GM21737 (cell line): ENCODE results near the gene LRRC53.

Source experiments
- ATAC-seq: cut with Tn5 transposase; IDR thresholded peaks from one replicate; pipeline ENCODE4 v1.9.1; 2021; ENCODE audit warnings: mild to moderate bottlenecking, moderate library complexity; ENCODE audit not compliant: unreplicated experiment

The LRRC53 gene

DNA sequence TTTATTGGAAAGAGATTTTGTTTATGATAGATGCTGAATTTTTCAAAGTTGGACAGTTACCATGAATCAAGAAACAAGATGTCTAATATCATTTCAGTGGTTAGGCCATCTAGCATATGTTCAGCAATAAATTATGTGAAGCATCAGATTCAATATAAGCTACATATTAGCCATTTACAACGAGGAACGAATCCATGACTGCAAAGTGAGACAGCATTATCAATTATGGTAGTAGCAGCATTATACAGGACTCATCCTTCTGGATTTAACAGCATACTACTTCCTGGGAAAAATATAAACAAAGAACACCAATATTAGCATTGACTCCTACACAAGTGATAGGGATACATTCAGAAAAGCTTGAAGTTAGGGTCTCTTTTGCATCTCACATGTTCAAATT is 59.1 kb downstream of the LRRC53 start:
- ATAC-seq, result no peak

DNA sequence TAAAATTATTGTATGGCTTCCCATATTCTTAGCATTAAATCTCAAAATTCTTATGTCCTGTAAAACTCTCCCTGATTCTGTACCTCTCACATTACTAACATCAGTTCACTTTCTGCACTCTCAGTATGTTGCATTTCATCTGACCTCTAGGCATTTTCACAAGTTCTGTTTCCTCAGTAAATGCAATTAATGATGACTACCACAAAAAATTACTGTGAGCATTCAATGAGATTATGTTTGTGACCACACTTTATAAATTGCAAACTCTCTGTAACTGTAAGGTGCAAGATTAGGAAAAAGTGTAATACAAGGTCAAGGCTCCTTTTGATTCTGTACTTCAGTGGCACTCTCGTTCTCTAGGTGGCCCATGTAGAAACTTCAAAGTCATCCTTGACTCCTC is 60.4 kb downstream of the LRRC53 start:
- no peak for ATAC-seq

DNA sequence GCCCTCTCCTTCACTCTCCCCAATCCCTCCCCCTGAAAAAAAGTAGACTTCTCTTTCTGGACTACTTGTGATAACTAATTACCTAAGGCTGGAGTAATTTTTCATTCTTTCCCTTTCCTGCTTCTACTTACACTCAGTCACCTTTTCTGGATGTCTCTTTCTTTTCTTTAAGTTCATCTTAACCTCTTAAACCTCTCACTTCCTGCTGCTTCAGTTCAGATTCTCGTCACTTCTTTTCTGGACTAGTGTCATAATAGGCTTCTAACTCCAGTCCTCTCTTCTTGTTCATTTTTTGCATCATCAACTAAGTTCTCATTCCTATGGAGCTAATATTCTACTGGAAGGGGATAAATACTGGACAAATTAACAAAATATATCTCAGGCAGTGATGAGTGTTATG is 75.4 kb downstream of the LRRC53 start:
- no peak for ATAC-seq

DNA sequence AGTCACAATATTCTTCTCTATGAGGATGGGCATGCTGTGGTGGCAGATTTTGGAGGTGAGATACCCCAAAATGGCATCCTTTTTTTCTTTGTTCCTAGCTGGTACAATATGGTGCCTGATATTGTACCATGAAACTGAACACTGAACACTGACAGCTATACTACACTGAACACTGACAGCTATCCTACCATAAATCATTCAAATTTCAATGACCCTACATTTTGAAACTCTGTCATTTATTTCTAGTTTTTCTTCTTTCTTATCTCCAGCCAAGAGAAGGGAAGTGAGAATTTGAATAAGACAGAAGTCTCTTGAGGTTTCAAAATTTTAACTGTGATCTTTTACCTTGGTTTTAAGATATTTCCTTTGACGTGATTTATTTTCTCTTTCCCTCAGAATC is 76.3 kb downstream of the LRRC53 start:
- ATAC-seq, result no peak

DNA sequence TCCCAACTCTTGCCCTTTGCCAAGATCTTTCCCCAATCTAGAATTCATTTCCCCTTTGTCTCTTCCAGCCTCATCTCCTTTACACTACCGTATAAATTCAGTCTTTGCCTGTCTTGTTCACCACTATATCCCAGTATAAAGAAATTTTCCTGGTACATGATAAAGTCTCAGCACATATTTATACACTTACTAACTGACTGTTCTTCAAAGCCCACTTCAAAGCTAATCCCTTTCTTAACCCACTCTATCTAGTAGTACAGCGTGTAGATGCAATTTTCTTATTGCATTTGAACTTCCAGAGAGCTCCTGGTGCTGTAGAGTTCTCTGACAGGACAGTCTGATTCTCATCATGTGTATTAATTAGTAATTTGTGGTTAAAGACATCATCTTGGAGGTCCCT is 78.1 kb downstream of the LRRC53 start:
- ATAC-seq, result no peak

DNA sequence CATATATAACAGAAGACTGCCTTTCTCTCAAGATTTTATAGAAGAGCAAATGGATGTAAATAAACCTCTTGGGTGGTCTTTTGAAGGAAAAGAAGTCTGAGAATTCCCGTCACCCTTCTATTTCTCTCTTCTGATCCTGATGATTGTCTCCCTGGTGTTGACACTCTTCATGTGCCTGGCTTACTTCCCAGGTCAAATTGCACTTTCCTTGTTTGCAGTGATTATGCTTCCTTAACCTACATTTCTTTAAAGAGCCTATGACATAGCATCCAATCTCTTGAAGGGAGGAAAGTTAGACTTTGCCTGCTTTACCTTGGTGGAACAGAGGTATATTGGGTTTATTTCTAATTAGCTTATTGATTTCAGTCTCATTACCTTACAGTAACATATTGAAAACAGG is 80.1 kb downstream of the LRRC53 start:
- ATAC-seq, result no peak

DNA sequence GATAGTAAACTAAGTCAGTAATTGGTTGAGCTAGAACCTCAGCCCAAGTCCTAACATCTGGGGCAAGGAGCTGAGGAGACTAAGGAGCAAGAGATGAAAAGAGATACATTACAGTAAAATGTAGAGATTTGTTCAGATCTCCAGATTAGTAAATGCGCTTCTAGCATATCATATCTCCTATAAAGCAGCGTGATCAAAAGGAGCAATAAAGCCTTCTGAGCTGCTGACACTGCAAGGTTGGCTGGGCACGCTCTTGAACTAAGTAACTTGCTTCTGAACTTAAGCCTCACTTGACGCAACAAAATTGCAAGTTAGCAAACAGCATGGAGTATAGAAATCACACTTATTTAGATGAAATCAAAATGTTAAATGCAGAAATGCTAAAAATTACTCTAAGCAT is 80.9 kb downstream of the LRRC53 start:
- ATAC-seq, result no peak

DNA sequence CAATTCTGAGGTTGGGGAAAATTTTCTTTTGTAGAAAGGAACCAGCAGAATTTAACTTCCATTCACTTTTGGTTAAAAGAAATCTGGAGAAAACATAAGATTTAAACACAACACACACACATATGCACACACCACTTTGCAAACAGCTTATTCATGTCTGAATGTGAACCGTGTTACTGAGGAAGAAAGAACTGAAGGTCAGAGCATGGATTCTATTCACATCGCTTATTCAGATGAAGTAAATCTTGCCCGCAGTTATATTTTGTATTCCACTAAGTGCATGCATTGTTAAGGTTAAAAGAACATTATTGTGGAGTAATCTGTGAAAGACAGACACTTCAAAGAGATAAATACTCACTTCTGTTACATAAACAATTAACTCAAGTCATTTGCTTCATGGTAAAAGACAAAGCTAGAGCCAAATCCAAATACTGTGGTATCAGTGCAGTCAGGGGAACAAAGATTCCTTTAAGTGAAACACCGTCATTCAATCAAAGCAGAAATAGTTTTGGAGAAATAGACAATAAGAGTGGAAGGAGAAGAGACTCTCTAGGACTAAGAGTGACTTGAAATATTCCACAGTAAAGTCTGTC is 82.0 kb downstream of the LRRC53 start:
- ATAC-seq, result no peak

DNA sequence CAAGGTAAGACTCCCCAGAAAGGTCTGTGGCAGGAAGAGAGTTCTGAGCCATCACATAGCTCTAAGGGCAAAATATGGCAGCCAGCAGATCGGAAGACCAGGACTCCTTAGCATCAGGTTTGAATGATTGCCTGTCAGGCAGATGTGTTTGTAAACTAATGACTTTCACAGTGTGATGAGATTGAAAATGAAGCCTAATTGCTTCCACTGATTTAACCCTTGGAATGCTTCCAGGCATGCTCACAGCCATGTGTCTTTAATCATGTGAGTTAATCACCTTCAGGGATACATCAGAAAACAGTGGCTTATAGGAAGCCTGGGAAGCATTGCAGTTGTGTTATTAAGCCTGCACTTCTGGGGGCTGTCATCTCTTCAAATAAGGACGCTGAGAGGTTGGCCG is 82.8 kb downstream of the LRRC53 start:
- ATAC-seq, result no peak

DNA sequence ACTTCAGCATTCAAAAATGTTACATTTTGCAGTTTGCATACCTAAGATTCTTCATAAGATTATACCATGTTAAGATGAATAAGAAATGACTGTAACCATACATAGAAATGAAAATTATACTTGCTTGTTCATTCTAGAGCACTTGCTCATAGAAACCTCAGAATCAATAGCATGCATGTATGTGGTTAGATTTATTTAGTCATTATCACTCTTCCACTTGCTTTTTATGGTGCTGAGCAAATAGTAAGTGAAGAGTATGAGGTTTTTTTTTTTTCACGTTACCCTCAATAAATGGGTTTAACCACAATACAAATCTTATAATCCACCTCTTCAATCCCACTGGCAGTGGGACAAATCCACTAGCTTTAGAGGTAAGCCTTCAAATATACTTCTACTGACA is 84.7 kb downstream of the LRRC53 start:
- no peak for ATAC-seq

DNA sequence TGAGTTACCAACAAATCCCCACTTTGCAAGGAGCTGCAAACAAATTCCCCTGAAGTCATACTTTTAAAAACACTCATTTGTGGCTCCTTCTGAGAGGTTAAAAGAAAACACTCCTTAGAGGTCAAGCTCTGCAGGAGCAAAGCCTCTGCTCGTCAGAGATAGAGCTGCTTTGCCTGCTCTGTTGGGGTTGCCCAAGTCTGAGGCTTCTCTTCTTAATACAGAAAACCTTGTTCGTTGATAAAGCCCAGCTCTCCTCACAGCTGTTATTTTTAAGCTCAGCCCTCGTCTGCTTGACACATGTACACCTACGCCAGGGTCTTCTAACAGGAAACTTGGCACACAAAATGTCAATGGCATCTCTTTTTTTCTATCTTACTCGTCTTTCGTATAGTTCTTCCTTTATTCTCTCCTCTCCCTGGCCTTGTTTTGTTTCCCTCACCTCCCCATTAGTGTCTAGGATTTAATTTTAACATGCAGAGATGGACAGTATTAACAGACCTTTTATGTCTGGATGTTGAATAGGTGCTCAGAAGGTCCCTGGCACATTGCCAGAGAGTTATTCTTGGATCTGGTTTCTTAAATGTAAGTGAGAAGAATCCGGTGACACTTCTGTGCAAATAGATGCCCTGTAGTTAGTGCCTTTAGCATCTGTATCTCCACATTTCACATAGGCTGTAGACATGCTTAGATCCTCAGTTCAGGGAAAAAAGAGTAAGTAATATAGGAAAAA is 86.0 kb downstream of the LRRC53 start:
- no peak for ATAC-seq

DNA sequence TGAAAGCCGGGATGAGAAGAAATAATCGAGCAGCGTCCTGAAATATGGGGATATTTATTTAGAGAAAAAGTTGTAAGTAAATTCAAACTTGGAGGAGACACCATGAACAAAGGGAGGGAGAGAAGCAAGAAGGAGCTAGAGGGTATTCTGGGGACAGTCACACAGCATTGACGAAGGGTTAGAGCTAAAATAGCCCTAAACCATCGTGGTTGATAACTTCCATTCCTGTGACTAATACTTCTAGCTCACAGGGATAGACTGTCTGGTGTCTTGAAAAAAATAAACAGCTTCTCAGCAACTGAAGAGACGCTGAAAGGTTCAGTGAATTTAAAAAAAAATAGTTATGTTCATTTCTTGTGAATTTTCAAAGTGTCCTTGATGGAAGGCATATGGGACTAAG is 86.7 kb downstream of the LRRC53 start:
- ATAC-seq, result no peak

DNA sequence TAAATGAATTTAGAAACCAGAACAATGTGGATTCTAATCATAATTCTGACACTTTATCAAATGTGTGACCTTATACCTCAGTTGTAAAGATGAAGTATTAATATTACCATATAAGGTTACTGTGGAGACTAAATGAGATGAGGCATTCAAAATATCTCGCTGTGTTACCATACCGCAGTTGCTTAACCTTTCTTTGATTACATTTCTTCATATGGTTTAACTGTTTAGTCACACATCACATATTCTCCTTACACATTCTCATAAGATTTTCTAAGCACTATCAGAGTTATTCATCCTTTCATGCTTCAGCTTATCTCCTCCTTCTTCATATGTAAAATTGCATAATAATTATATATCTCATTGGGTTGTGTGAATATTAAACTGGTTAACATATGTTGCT is 88.9 kb downstream of the LRRC53 start:
- ATAC-seq, result no peak

DNA sequence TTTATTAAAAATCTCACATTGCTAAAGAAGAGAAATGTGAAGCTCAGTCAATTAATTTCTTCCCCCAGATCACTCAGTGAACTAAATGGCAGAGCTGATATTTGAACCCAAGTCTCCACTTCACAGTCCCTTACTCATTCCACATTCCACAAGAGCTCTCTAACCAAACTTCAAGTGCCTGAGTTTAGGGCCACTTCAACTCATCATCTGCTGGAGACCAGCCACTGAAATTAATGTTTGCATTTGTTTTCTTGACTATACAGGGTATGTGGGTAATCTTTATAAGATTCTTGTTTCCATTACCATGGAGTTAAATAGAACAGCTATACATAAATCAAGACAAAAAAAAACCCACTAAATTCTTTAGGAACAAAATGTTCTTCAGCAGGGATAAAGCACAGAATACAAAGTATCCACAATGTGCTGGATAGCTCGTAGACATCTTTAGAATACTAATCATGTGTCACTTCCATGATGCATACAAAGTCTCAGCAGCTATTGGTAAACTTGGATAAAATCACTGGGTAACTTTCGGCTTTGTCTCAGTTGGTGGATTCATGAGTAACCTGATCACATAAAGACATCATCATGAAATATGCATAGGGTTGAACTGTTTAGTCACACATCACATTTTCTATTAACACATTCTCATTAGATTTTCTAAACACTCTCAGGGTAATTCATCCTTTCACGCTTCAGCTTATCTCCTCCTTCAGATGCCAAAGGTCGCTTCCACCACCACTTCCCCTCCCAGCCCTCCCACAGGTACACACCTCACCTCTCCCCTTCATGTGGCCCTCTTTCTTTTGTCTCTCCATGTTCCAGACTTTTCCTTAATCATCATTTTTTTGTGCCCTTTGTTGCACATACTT is 89.8 kb downstream of the LRRC53 start:
- ATAC-seq, result no peak

DNA sequence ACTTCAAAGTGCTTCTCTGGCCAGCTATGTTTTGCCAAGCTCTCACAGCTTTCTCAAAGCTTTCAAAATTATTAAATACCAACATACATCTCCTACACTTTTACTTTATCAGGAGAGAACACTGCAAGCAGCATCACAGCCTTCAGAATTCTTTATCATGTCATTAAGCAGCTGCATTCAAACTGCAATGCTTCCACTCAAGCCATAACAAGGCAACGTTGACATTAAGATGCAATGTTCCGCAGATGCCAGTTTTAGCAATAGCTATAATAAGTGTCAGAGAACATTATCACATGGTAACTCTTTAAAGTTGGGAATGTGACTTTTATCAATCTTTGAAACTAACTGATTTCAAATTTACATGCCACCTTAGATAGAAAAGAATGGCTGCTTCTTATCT is 91.9 kb downstream of the LRRC53 start:
- ATAC-seq, result no peak
